DND-41 (cell line): ENCODE results near the gene DSC1.

Experiments used
- ATAC-seq: fragments of 200-7000 bp; cut with Tn5 transposase; 3 replicates; pipeline ENCODE4 v1.9.1; 2021; ENCODE audit warnings: low read depth; ENCODE audit not compliant: insufficient read depth
- DNase-seq: peaks from one replicate; pipeline ENCODE4 v3.0.0-alpha.2; 2020
- H2AFZ ChIP-seq: 2 replicates; pipeline ENCODE4 v1.6.0; 2012; ENCODE audit warnings: low read depth, low read length
- H3K27ac ChIP-seq: 2 replicates; pipeline ENCODE4 v1.5.1; 2012; ENCODE audit warnings: low read length, inconsistent platforms
- H3K27me3 ChIP-seq: fragments of 200-600 bp; sonication (generic); 2 replicates; pipeline ENCODE4 v1.6.0; 2012; ENCODE audit warnings: low read length, mild to moderate bottlenecking, inconsistent platforms; ENCODE audit not compliant: insufficient read depth, poor library complexity
- H3K36me3 ChIP-seq: 2 replicates; pipeline ENCODE4 v1.5.1; 2012; ENCODE audit warnings: low read length, inconsistent platforms; ENCODE audit not compliant: insufficient read depth
- H3K4me1 ChIP-seq: 2 replicates; pipeline ENCODE4 v1.5.1; 2012; ENCODE audit warnings: mild to moderate bottlenecking, low read length; ENCODE audit not compliant: insufficient read depth
- H3K4me2 ChIP-seq: 2 replicates; pipeline ENCODE4 v1.6.0; 2012; ENCODE audit warnings: mild to moderate bottlenecking, moderate library complexity, low read length, inconsistent platforms; ENCODE audit not compliant: insufficient read depth
- H3K4me3 ChIP-seq, 2 experiments: fragments of 200-600 bp in 1 of 2; shearing (Covaris generic) in 1 of 2; 2 replicates each; pipeline ENCODE4 v1.5.1; 2012 to 2016; ENCODE audit warnings: inconsistent platforms in 2 of 2, low read length in 2 of 2, mild to moderate bottlenecking in 2 of 2, low read depth in 1 of 2, moderate library complexity in 1 of 2
- H3K79me2 ChIP-seq: 2 replicates; pipeline ENCODE4 v1.6.0; 2012; ENCODE audit warnings: low read length, inconsistent platforms; ENCODE audit not compliant: insufficient read depth
- H3K9ac ChIP-seq: 2 replicates; pipeline ENCODE4 v1.6.0; 2012; ENCODE audit warnings: low read depth, mild to moderate bottlenecking, inconsistent platforms, low read length, moderate library complexity
- H3K9me3 ChIP-seq: 2 replicates; pipeline ENCODE4 v1.5.1; 2012; ENCODE audit warnings: low read length, moderate library complexity, mild to moderate bottlenecking, inconsistent platforms; ENCODE audit not compliant: insufficient read depth, severe bottlenecking
- H4K20me1 ChIP-seq: 2 replicates; pipeline ENCODE4 v1.6.0; 2012; ENCODE audit warnings: low read length; ENCODE audit not compliant: insufficient read depth
- EZH2 ChIP-seq: IDR thresholded peaks from 3 replicates; pipeline ENCODE4 v1.6.1; 2012; ENCODE audit warnings: borderline replicate concordance, low read depth, mild to moderate bottlenecking, moderate library complexity, low read length, inconsistent platforms; ENCODE audit not compliant: severe bottlenecking
- TF ChIP-seq, protein P1 (sequence below): IDR thresholded peaks from 2 replicates; pipeline ENCODE4 v1.5.1; 2012; ENCODE audit warnings: borderline replicate concordance, low read length, moderate library complexity, mild to moderate bottlenecking; ENCODE audit not compliant: poor library complexity, severe bottlenecking; ENCODE audit errors: extremely low read depth

The DSC1 gene

DNA sequence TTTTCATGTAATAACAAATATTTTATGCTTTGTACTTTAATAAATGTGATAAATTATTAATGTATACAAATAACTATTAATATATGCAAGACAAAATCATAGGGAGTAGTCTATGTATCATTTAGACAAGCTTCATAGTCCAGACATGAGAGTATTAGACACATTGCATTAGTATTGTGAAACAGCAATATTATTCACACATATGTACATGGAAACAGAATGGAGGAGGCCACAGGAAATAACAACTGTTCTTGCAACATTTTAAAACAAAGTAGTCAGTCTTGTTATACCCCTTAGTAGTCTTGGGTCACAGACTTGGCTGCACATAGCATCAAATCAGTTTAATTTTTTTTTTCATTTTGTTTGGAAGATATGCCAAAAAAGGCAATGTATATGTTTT lies 15.8 kb downstream of the DSC1 start:
- TF ChIP-seq, protein P1, sequence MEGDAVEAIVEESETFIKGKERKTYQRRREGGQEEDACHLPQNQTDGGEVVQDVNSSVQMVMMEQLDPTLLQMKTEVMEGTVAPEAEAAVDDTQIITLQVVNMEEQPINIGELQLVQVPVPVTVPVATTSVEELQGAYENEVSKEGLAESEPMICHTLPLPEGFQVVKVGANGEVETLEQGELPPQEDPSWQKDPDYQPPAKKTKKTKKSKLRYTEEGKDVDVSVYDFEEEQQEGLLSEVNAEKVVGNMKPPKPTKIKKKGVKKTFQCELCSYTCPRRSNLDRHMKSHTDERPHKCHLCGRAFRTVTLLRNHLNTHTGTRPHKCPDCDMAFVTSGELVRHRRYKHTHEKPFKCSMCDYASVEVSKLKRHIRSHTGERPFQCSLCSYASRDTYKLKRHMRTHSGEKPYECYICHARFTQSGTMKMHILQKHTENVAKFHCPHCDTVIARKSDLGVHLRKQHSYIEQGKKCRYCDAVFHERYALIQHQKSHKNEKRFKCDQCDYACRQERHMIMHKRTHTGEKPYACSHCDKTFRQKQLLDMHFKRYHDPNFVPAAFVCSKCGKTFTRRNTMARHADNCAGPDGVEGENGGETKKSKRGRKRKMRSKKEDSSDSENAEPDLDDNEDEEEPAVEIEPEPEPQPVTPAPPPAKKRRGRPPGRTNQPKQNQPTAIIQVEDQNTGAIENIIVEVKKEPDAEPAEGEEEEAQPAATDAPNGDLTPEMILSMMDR: no peak
- no peak for TF ChIP-seq EZH2
- Histone ChIP-seq H3K4me3 (no peak overlapping the region), H3K9ac (no peak overlapping the region), H3K79me2 (no peaks in the 10 kb centered on the region), H4K20me1 (no peaks in the 10 kb centered on the region), H2AFZ (no peak overlapping the region), H3K4me2 (no peak overlapping the region), H3K36me3 (no peaks in the 10 kb centered on the region), H3K9me3 (no peaks in the 10 kb centered on the region), H3K27ac (no peak overlapping the region), H3K4me1 (no peaks in the 10 kb centered on the region), H3K27me3 (no peaks in the 10 kb centered on the region)
- ATAC-seq (no peak), DNase-seq (no peak)

DNA sequence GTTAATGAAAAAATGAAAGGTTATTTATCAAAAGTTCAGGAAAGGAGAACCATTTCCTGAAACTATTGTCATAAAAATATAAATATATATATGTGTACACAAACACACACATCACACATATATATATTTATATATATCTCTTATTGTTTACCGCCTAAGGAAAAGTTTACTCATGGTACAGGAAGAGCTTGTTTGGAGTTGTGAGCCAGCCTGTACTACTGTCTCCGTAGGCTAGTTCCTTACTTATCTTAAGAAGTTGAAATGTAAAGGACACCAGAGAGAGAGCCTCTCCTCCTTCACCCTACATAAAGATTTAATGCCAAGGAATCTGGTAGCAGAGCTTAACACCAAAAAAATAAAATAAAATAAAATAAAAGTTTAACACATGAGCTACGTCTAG lies 19.6 kb downstream of the DSC1 start:
- Histone ChIP-seq H3K27me3 (no peaks in the 10 kb centered on the region), H2AFZ (no peak overlapping the region), H3K27ac (no peak overlapping the region), H3K4me3 (no peak overlapping the region), H3K9me3 (no peaks in the 10 kb centered on the region), H3K79me2 (no peaks in the 10 kb centered on the region), H3K4me2 (no peak overlapping the region), H3K9ac (no peak overlapping the region), H4K20me1 (no peaks in the 10 kb centered on the region), H3K36me3 (no peaks in the 10 kb centered on the region), H3K4me1 (no peaks in the 10 kb centered on the region)
- no peak for ATAC-seq
- TF ChIP-seq EZH2: no peak
- TF ChIP-seq, protein P1: no peak
- DNase-seq: no peak

DNA sequence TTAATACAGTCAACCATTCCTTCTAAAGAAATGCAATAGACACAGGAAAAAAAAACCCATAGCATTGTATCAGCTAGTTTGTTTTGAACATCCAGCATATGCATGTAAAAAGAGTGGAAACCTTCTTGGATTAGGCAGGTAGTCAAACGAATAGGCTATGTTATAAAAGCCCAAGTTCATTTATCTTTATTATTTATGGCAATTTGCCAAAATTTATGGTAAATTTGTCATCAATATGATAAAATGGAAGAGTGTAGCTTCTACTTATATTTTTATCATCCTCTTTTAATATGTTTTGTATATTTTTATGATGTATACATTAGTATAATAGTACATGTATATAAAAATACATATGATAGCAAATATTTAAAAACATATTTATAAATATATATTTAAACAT lies 23.9 kb downstream of the DSC1 start:
- Histone ChIP-seq H4K20me1 (no peaks in the 10 kb centered on the region), H3K4me3 (no peak overlapping the region), H3K4me2 (no peak overlapping the region), H3K79me2 (no peaks in the 10 kb centered on the region), H2AFZ (no peak overlapping the region), H3K9me3 (no peaks in the 10 kb centered on the region), H3K27me3 (no peaks in the 10 kb centered on the region), H3K27ac (no peak overlapping the region), H3K36me3 (no peaks in the 10 kb centered on the region), H3K9ac (no peak overlapping the region), H3K4me1 (no peaks in the 10 kb centered on the region)
- ATAC-seq: no peak
- DNase-seq: no peak
- TF ChIP-seq, protein P1: no peak
- TF ChIP-seq EZH2: no peak

DNA sequence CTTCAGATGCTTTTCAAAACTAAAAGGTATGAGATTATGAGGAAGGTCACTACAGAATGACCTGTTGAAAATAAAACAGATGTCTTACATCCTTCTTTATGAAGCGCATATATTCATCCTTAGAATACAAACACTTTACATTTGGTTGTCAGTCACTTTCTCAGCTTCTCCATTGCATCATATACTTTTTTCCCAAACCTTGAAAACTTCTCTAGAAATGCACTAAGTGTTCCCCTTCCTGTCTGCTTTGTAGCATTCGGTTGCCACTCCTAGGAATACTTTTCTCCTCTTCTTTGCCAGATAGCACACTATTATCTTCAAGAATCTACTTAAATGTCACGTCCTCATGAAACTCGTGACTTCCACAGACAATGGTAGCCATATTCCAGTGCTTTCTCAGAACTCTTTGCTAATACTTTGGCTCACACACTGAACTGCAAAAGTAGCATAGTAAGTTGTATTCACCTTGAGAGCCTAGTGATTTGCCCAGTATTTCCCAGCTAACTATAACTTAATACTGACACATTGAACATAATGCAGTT lies 27.6 kb downstream of the DSC1 start:
- H3K27me3 ChIP-seq: no peaks in the 10 kb centered on the region
- DNase-seq (no peak), ATAC-seq (no peak)
- H3K4me3 ChIP-seq: no peak overlapping the region
- no peak overlapping the region for H3K27ac ChIP-seq
- H3K9ac ChIP-seq: no peak overlapping the region
- H3K4me2 ChIP-seq: no peak overlapping the region
- no peaks in the 10 kb centered on the region for H3K4me1 ChIP-seq
- no peak for TF ChIP-seq EZH2
- TF ChIP-seq, protein P1: no peak
- H3K36me3 ChIP-seq: no peaks in the 10 kb centered on the region
- no peak overlapping the region for H2AFZ ChIP-seq
- no peaks in the 10 kb centered on the region for H3K9me3 ChIP-seq
- no peaks in the 10 kb centered on the region for H3K79me2 ChIP-seq
- no peaks in the 10 kb centered on the region for H4K20me1 ChIP-seq
